Measurements from ENCODE around the gene CDKL4. TPM values are rescaled to one million over a fixed set of nuclear protein-coding genes. Genes with fewer than 3 reads are reported as not detected.

Gene CDKL4
- total and polyA plus RNA-seq, 2 of the 13 experiments (the other 11 are each of a cell fraction or from before 2014, with no cell fraction given): 0.29 to 0.50 TPM

DNA sequence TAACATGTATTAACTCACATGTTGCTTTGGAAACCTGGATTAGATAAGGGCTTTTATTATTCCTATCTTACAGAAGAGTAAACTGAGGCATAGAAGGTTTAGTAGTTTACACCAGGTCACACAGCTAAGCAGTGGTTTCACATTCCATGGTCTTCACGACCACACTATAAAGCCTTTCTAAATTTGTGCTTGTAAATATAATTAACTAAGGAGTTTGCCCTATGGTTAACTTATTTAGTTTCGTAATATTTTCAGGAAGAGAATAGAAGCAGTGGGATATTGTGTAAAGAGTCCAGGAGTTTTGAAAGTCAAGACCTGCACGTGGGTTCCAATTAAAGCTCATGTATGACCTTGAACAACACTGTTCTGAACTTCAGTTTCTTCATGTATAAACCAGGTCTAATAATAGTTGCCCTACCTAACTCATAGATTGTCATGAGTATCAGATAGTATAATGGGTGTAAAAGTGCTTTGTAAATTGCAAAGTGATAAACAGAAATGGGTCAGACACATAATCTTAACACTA, 103.4 kb downstream of the CDKL4 start:
- CTCF ChIA-PET (ENCODE audit: low intra/inter-chr PET ratio, low total read pairs): no interaction called here
- ATAC-seq: no peak; the same call in 2 of the 3 replicates
- peak overlapping the region; percentile 36 for H3K4me2 ChIP-seq (ENCODE audit: low read depth, low read length)
- H2AFZ ChIP-seq (ENCODE audit: low read length): no peak overlapping the region
- peak; percentile 46 for FAIRE-seq
- in situ Hi-C loops (cut with HindIII; ENCODE audit: extremely low pct_ligation_motif_present, low pct_unique_long_range_greater_than_20kb) (no loop called here), intact Hi-C loops (cut with micrococcal nuclease; ENCODE audit: unreplicated experiment) (loop anchor here (1.0 kb wide), 1 partner anchor 19 kb away; the partner anchor contains the start of gene SOS1)
- H3K27ac ChIP-seq (ENCODE audit: extremely low read length, insufficient read depth, low read length): peak overlapping the region; percentile 24
- no peaks in the 10 kb centered on the region for H3K79me2 ChIP-seq (ENCODE audit: insufficient read depth, low read length)
- no peaks in the 10 kb centered on the region for H3K27me3 ChIP-seq (ENCODE audit: control insufficient read depth in 1 of 2, insufficient read depth in 2 of 2, low read length in 2 of 2)
- WGBS (ENCODE audit: low lambda C conversion rate): 2% methylated on average over 3 of the region's 3 CpGs
- H3K4me1 ChIP-seq (ENCODE audit: insufficient read depth, low read length): peaks cover 57% of the 10 kb centered on the region
- 0 out of 2 replicates have a peak overlapping the region, but pooled peaks have one; percentile 2 for H3K9ac ChIP-seq (ENCODE audit: insufficient read depth, low read depth, low read length)
- H3K9me3 ChIP-seq (ENCODE audit: low read length): no peaks in the 10 kb centered on the region
- BruUV-seq (replicated peaks): no TSS peak
- no peaks in the 10 kb centered on the region for H4K20me1 ChIP-seq (ENCODE audit: insufficient read depth, low read length)
- H3K4me3 ChIP-seq (replicated peaks in 1 of 3; ENCODE audit: insufficient read depth in 1 of 3, low read depth in 2 of 3, low read length in 3 of 3): peak overlapping the region in 2 of 3 experiments; percentile 6 to 35; a peak in 2 of 6 replicates
- POLR2A ChIA-PET: interaction anchor here (0.6 to 4.2 kb wide), 5 partner anchors 11 to 193 kb away, joined by 3 to 58 read pairs (median 4); partner anchors contain the start of gene SOS1
- H3K36me3 ChIP-seq (replicated peaks in 1 of 2; ENCODE audit: control insufficient read depth in 1 of 2, insufficient read depth in 2 of 2, low read length in 2 of 2): no peaks in the 10 kb centered on the region
- DNase-seq (ENCODE audit: low spot score): peak; percentile 80
- no peak for TF ChIP-seq ZBTB42 (CRISPR knock-in tag; IDR thresholded peaks at IDR 0.05)
- TF ChIP-seq, protein P1, sequence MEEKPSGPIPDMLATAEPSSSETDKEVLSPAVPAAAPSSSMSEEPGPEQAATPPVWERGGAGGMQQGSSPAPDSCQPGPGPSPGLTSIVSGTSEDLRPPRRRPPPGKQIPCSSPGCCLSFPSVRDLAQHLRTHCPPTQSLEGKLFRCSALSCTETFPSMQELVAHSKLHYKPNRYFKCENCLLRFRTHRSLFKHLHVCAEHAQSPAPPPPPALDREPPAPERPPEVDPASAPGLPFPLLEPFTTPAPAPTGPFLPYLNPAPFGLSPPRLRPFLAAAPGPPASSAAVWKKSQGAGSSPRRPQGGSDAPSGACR (CRISPR knock-in tag; IDR thresholded peaks at IDR 0.05): no peak; the same call in 1 of the 2 replicates
- peak; percentile 55; the same call in 1 of the 2 replicates for TF ChIP-seq PITX1 (CRISPR knock-in tag; IDR thresholded peaks at IDR 0.05)
- no peak for TF ChIP-seq HNRNPLL (IDR thresholded peaks at IDR 0.05; ENCODE audit: low read depth, low read length, poor library complexity, severe bottlenecking)
- TF ChIP-seq, protein P2, sequence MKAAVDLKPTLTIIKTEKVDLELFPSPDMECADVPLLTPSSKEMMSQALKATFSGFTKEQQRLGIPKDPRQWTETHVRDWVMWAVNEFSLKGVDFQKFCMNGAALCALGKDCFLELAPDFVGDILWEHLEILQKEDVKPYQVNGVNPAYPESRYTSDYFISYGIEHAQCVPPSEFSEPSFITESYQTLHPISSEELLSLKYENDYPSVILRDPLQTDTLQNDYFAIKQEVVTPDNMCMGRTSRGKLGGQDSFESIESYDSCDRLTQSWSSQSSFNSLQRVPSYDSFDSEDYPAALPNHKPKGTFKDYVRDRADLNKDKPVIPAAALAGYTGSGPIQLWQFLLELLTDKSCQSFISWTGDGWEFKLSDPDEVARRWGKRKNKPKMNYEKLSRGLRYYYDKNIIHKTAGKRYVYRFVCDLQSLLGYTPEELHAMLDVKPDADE (CRISPR knock-in tag; IDR thresholded peaks at IDR 0.05): no peak
- TF ChIP-seq ZNF724P (CRISPR knock-in tag; IDR thresholded peaks at IDR 0.05; ENCODE audit: borderline replicate concordance): no peak
- TF ChIP-seq, protein P3, sequence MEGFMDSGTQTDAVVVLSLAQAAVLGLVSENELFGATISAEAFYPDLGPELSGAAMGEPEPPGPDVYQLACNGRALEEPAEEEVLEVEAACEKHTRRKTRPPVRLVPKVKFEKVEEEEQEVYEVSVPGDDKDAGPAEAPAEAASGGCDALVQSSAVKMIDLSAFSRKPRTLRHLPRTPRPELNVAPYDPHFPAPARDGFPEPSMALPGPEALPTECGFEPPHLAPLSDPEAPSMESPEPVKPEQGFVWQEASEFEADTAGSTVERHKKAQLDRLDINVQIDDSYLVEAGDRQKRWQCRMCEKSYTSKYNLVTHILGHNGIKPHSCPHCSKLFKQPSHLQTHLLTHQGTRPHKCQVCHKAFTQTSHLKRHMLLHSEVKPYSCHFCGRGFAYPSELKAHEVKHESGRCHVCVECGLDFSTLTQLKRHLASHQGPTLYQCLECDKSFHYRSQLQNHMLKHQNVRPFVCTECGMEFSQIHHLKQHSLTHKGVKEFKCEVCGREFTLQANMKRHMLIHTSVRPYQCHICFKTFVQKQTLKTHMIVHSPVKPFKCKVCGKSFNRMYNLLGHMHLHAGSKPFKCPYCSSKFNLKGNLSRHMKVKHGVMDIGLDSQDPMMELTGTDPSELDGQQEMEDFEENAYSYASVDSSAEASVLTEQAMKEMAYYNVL (CRISPR knock-in tag; IDR thresholded peaks at IDR 0.05; ENCODE audit: borderline replicate concordance): no peak
- TF ChIP-seq, protein P4, sequence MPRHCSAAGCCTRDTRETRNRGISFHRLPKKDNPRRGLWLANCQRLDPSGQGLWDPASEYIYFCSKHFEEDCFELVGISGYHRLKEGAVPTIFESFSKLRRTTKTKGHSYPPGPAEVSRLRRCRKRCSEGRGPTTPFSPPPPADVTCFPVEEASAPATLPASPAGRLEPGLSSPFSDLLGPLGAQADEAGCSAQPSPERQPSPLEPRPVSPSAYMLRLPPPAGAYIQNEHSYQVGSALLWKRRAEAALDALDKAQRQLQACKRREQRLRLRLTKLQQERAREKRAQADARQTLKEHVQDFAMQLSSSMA (CRISPR knock-in tag; IDR thresholded peaks at IDR 0.05): no peak
- TF ChIP-seq, protein P5, sequence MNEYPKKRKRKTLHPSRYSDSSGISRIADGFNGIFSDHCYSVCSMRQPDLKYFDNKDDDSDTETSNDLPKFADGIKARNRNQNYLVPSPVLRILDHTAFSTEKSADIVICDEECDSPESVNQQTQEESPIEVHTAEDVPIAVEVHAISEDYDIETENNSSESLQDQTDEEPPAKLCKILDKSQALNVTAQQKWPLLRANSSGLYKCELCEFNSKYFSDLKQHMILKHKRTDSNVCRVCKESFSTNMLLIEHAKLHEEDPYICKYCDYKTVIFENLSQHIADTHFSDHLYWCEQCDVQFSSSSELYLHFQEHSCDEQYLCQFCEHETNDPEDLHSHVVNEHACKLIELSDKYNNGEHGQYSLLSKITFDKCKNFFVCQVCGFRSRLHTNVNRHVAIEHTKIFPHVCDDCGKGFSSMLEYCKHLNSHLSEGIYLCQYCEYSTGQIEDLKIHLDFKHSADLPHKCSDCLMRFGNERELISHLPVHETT (CRISPR knock-in tag; conservative IDR thresholded peaks at IDR 0.05): no peak
- TF ChIP-seq ZNF510 (CRISPR knock-in tag; IDR thresholded peaks at IDR 0.05; ENCODE audit: low read depth): no peak
- no peak for TF ChIP-seq ZNF703 (CRISPR knock-in tag; IDR thresholded peaks at IDR 0.05; ENCODE audit: borderline replicate concordance)
- peak; percentile 75 for TF ChIP-seq MED1 (CRISPR knock-in tag; IDR thresholded peaks at IDR 0.05)
- no peak for TF ChIP-seq PTBP1 (IDR thresholded peaks at IDR 0.05; ENCODE audit: low read depth, low read length, poor library complexity, severe bottlenecking)
- TF ChIP-seq ATF7 (IDR thresholded peaks at IDR 0.05): no peak
- no peak for TF ChIP-seq ATF7 (CRISPR knock-in tag; IDR thresholded peaks at IDR 0.05)
- no peak for TF ChIP-seq TGIF2 (CRISPR knock-in tag; IDR thresholded peaks at IDR 0.05)
- no peak for TF ChIP-seq ZNF850 (CRISPR knock-in tag; conservative IDR thresholded peaks at IDR 0.05)
- TF ChIP-seq RARG (CRISPR knock-in tag; IDR thresholded peaks at IDR 0.05; ENCODE audit: low read depth): no peak
- no peak for TF ChIP-seq ZNF879 (CRISPR knock-in tag; IDR thresholded peaks at IDR 0.05)
- no peak for TF ChIP-seq KMT2B (CRISPR knock-in tag; IDR thresholded peaks at IDR 0.05)

Measured in HepG2 (cell line).